H1 (cell line): ENCODE data around the gene SLC26A1. TPM values are rescaled to one million over a fixed set of nuclear protein-coding genes. Genes with fewer than 3 reads are reported as not detected.

Experiments
- CTCF ChIA-PET: fragments of 300-600 bp; sonication (Branson Sonifier 250); formaldehyde crosslinking; loops from one replicate; lab custom pipeline; 2021; ENCODE audit not compliant: partially characterized antibody; lab: Charles Lee
- POLR2A ChIA-PET: fragments of 300-600 bp; sonication (Branson Sonifier 250); formaldehyde crosslinking; loops from one replicate; lab custom pipeline; 2021; ENCODE audit warnings: inconsistent platforms; ENCODE audit not compliant: partially characterized antibody; lab: Charles Lee
- DNase-seq, 2 experiments: peaks; one replicate each; pipeline versions ENCODE4 v3.0.0 to v3.0.0-alpha.2; 2010 to 2022; ENCODE audit warnings: low spot score in 2 of 2, low read depth in 1 of 2, mixed read lengths in 1 of 2
- FAIRE-seq: peaks from 2 replicates; lab custom pipeline; 2011; peaks lifted over from hg19 to GRCh38; lab: Jason Lieb, UNC
- H2AFZ ChIP-seq: 2 replicates; pipeline ENCODE4 v1.8.1; 2012; ENCODE audit warnings: low read length, inconsistent platforms
- H2AK5ac ChIP-seq: 2 replicates; pipeline ENCODE4 v1.6.1; 2013; ENCODE audit warnings: low read depth, low read length
- H2BK120ac ChIP-seq: replicated peaks from 2 replicates; pipeline ENCODE3; 2013; ENCODE audit warnings: low read depth, low read length, inconsistent platforms
- H2BK12ac ChIP-seq: 2 replicates; pipeline ENCODE4 v1.6.1; 2013; ENCODE audit warnings: low read depth, low read length
- H2BK15ac ChIP-seq: 2 replicates; pipeline ENCODE4 v1.6.1; 2013; ENCODE audit warnings: low read length
- H2BK20ac ChIP-seq: 2 replicates; pipeline ENCODE4 v1.6.1; 2013; ENCODE audit warnings: low read length
- H2BK5ac ChIP-seq: 2 replicates; pipeline ENCODE4 v1.6.1; 2013; ENCODE audit warnings: low read depth, low read length
- H3K14ac ChIP-seq: 2 replicates; pipeline ENCODE4 v1.6.1; 2013; ENCODE audit warnings: inconsistent platforms; ENCODE audit not compliant: insufficient read length
- H3K18ac ChIP-seq: 2 replicates; pipeline ENCODE4 v1.6.1; 2013; ENCODE audit warnings: low read length; ENCODE audit errors: extremely low read depth
- H3K23ac ChIP-seq: 2 replicates; pipeline ENCODE4 v1.6.1; 2013; ENCODE audit warnings: inconsistent platforms; ENCODE audit not compliant: insufficient read length
- H3K23me2 ChIP-seq: 2 replicates; pipeline ENCODE4 v1.6.1; 2013; ENCODE audit warnings: low read depth, low read length
- H3K27ac ChIP-seq: 2 replicates; pipeline ENCODE4 v1.6.1; 2011; ENCODE audit warnings: low read depth, low read length, inconsistent platforms
- H3K27me3 ChIP-seq, 4 experiments: replicated peaks in 1 of 4; 1 replicate in 1 of 4; 2 replicates in 3 of 4; pipeline versions ENCODE4 v1.6.1 to v1.8.1; 2011 to 2013; ENCODE audit warnings: low read length in 3 of 4, mild to moderate bottlenecking in 3 of 4, inconsistent platforms in 2 of 4, mixed read lengths in 2 of 4, moderate library complexity in 1 of 4; ENCODE audit not compliant: control insufficient read depth in 3 of 4, insufficient read depth in 3 of 4; ENCODE audit errors: extremely low read depth in 1 of 4
- H3K36me3 ChIP-seq, 4 experiments: 2 replicates each; pipeline versions ENCODE4 v1.6.1 to v1.8.1; 2011 to 2013; ENCODE audit warnings: mild to moderate bottlenecking in 4 of 4, low read length in 3 of 4, moderate library complexity in 2 of 4, control low read depth in 1 of 4, inconsistent platforms in 1 of 4; ENCODE audit not compliant: insufficient read depth in 4 of 4, control insufficient read depth in 2 of 4
- H3K4ac ChIP-seq: replicated peaks from 2 replicates; pipeline ENCODE3; 2013; ENCODE audit warnings: low read length, low read depth, mixed read lengths, inconsistent platforms; ENCODE audit not compliant: insufficient read length
- H3K4me1 ChIP-seq, 4 experiments: replicated peaks in 1 of 4; 1 replicate in 1 of 4; 2 replicates in 3 of 4; pipeline versions ENCODE4 v1.6.1 to v1.8.1; 2011 to 2013; ENCODE audit warnings: low read length in 3 of 4, inconsistent platforms in 2 of 4, mixed read lengths in 1 of 4; ENCODE audit not compliant: insufficient read depth in 4 of 4, control insufficient read depth in 3 of 4
- H3K4me2 ChIP-seq, 2 experiments: 2 replicates each; pipeline versions ENCODE4 v1.6.1 to v1.8.1; 2011 to 2013; ENCODE audit warnings: low read depth in 2 of 2, low read length in 2 of 2, control low read depth in 1 of 2, inconsistent platforms in 1 of 2, mild to moderate bottlenecking in 1 of 2; ENCODE audit not compliant: insufficient read depth in 1 of 2
- H3K4me3 ChIP-seq, 4 experiments: fragments of 200-600, 300-600 bp in 1 of 4; sonication (generic), shearing (Covaris generic), sonication (Bioruptor Twin) in 1 of 4; 2 replicates each; pipeline versions ENCODE4 v1.5.1 to v1.8.1; 2011 to 2016; ENCODE audit warnings: low read length in 4 of 4, low read depth in 3 of 4, control low read depth in 2 of 4, inconsistent platforms in 2 of 4, mild to moderate bottlenecking in 2 of 4, mixed read lengths in 1 of 4, moderate library complexity in 1 of 4; ENCODE audit not compliant: insufficient read depth in 2 of 4; ENCODE audit errors: extremely low read depth in 1 of 4
- H3K56ac ChIP-seq: replicated peaks from 2 replicates; pipeline ENCODE3; 2013; ENCODE audit warnings: low read depth, mild to moderate bottlenecking, mixed read lengths, low read length, inconsistent platforms; ENCODE audit not compliant: insufficient read length
- H3K79me1 ChIP-seq: 2 replicates; pipeline ENCODE4 v1.6.1; 2013; ENCODE audit warnings: low read depth, low read length, control low read depth
- H3K79me2 ChIP-seq, 2 experiments: 2 replicates each; pipeline versions ENCODE4 v1.6.1 to v1.8.1; 2012 to 2013; ENCODE audit warnings: low read length in 2 of 2, mild to moderate bottlenecking in 2 of 2, inconsistent platforms in 1 of 2; ENCODE audit not compliant: insufficient read depth in 2 of 2, control insufficient read depth in 1 of 2
- H3K9ac ChIP-seq, 4 experiments: replicated peaks in 1 of 4; 1 replicate in 1 of 4; 2 replicates in 3 of 4; pipeline versions ENCODE4 v1.6.1 to v1.8.1; 2011 to 2013; ENCODE audit warnings: low read depth in 3 of 4, low read length in 3 of 4, control low read depth in 2 of 4, mild to moderate bottlenecking in 2 of 4, moderate library complexity in 2 of 4, inconsistent platforms in 1 of 4; ENCODE audit errors: extremely low read depth in 1 of 4
- H3K9me3 ChIP-seq, 2 experiments: 2 replicates each; pipeline versions ENCODE4 v1.6.1 to v1.8.1; 2012 to 2013; ENCODE audit warnings: mild to moderate bottlenecking in 2 of 2, moderate library complexity in 2 of 2, control low read depth in 1 of 2, inconsistent platforms in 1 of 2, low read depth in 1 of 2, low read length in 1 of 2, mixed read lengths in 1 of 2; ENCODE audit not compliant: insufficient read depth in 2 of 2
- H4K20me1 ChIP-seq, 2 experiments: replicated peaks in 1 of 2; 2 replicates each; pipeline versions ENCODE3 to v1.8.1; 2011 to 2013; ENCODE audit warnings: inconsistent platforms in 2 of 2, low read length in 2 of 2, mild to moderate bottlenecking in 1 of 2; ENCODE audit not compliant: insufficient read depth in 2 of 2, control insufficient read depth in 1 of 2
- H4K5ac ChIP-seq: 2 replicates; pipeline ENCODE4 v1.6.1; 2013; ENCODE audit warnings: low read length, low read depth, mixed read lengths, inconsistent platforms; ENCODE audit not compliant: insufficient read length
- H4K8ac ChIP-seq: 2 replicates; pipeline ENCODE4 v1.8.0; 2013; ENCODE audit warnings: mild to moderate bottlenecking, moderate library complexity, low read length, inconsistent platforms; ENCODE audit not compliant: insufficient read depth; ENCODE audit errors: extremely low read depth
- H4K91ac ChIP-seq: replicated peaks from 2 replicates; pipeline ENCODE3; 2013; ENCODE audit warnings: low read length, mixed read lengths, inconsistent platforms; ENCODE audit not compliant: insufficient read length
- WGBS, 2 experiments: shearing (Covaris generic) in 1 of 2; methylation state at CpG; one replicate each; pipeline versions ENCODE4 v1.1.6 to v1.1.7; 2013 to 2015; ENCODE audit warnings: low lambda C conversion rate in 2 of 2, mixed read lengths in 2 of 2, inconsistent platforms in 1 of 2, low coverage in 1 of 2, missing lambda C conversion rate in 1 of 2; ENCODE audit not compliant: insufficient replicate concordance in 2 of 2, insufficient coverage in 1 of 2, insufficient read length in 1 of 2; ENCODE audit errors: extremely low coverage in 1 of 2, missing lambda C conversion rate in 1 of 2; 5-methylcytosine and 5-hydroxymethylcytosine counted together
- polyA plus RNA-seq, 7 experiments: library from polyadenylated mRNA; depleted of rRNA in 3 of 7; stranded (reverse) in 5 of 7; unstranded in 2 of 7; fragments of >200 nt in 5 of 7; fragments of 200-250 nt in 2 of 7; gene quantifications; 1 replicate in 5 of 7; 2 replicates in 1 of 7; 4 replicates in 1 of 7; pipeline versions ENCODE4 v1.2.1 to v1.2.3, GENCODE V29; 2011 to 2013; ENCODE audit warnings: missing spikeins in 2 of 7, mixed read lengths in 2 of 7
- total RNA-seq: library from RNA; stranded (reverse); fragmentation: NEBNext Ultra II Directional; extraction: Animal tissue kit (Norgen Biotek cat#: 25700); gene quantifications from 2 replicates; pipeline ENCODE4 v1.2.1, GENCODE V29; 2021
- TF ChIP-seq, protein P1 (sequence below): IDR thresholded peaks from 2 replicates; pipeline ENCODE4 v1.6.1; 2012; ENCODE audit warnings: low read length, inconsistent platforms
- TF ChIP-seq, protein P2 (sequence below), 3 experiments: IDR thresholded peaks; 1 replicate in 2 of 3; 2 replicates in 1 of 3; pipeline versions ENCODE4 v1.5.1 to v1.6.1; 2011; ENCODE audit warnings: low read length in 3 of 3, mild to moderate bottlenecking in 3 of 3, inconsistent platforms in 2 of 3, low read depth in 1 of 3, moderate library complexity in 1 of 3; ENCODE audit not compliant: insufficient read depth in 1 of 3; ENCODE audit errors: control extremely low read depth in 1 of 3

Gene SLC26A1
- total and polyA plus RNA-seq, 2 of the 8 experiments (the other 6 are each of a cell fraction or from before 2014, with no cell fraction given), result 0.11 TPM; not detected in 1

DNA sequence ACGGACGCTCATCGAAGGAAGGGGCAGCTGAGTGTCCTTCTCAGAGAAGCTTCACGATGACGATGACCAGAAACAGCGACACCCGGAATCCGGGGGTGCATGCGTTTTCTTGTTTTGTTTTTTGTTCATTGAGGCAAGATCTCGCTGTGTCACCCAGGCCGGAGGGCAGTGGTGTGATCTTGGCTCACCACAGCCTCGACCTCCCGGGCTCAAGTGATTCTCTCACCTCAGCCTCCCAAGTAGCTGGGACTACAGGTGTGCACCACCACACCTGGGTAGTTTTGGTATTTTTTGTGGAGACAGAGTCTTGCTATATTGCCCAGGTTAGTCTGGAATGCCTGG is 39.7 kb downstream of the SLC26A1 start:
- no peak overlapping the region for H3K9ac ChIP-seq
- no peaks in the 10 kb centered on the region for H3K9me3 ChIP-seq
- H4K91ac ChIP-seq, result no peak overlapping the region
- H3K36me3 ChIP-seq, result no peaks in the 10 kb centered on the region
- POLR2A ChIA-PET, result no interaction called here
- H3K18ac ChIP-seq, result no peak overlapping the region
- no peak overlapping the region; the same call in 1 of the 2 replicates for H4K8ac ChIP-seq
- no peak overlapping the region for H3K56ac ChIP-seq
- no peaks in the 10 kb centered on the region; a peak in 1 of 7 replicates for H3K4me1 ChIP-seq
- H2AFZ ChIP-seq, result no peak overlapping the region
- H2BK15ac ChIP-seq, result no peak overlapping the region
- no peak overlapping the region for H3K4me2 ChIP-seq
- no peak overlapping the region for H2AK5ac ChIP-seq
- no peak overlapping the region for H3K4ac ChIP-seq
- H2BK20ac ChIP-seq, result no peak overlapping the region
- H4K20me1 ChIP-seq, result peaks cover 0 to 3% of the 10 kb centered on the region in 2 experiments
- H2BK120ac ChIP-seq, result no peak overlapping the region
- H2BK5ac ChIP-seq, result no peak overlapping the region
- TF ChIP-seq, protein P1, sequence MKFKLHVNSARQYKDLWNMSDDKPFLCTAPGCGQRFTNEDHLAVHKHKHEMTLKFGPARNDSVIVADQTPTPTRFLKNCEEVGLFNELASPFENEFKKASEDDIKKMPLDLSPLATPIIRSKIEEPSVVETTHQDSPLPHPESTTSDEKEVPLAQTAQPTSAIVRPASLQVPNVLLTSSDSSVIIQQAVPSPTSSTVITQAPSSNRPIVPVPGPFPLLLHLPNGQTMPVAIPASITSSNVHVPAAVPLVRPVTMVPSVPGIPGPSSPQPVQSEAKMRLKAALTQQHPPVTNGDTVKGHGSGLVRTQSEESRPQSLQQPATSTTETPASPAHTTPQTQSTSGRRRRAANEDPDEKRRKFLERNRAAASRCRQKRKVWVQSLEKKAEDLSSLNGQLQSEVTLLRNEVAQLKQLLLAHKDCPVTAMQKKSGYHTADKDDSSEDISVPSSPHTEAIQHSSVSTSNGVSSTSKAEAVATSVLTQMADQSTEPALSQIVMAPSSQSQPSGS, result no peak
- TF ChIP-seq, protein P2, sequence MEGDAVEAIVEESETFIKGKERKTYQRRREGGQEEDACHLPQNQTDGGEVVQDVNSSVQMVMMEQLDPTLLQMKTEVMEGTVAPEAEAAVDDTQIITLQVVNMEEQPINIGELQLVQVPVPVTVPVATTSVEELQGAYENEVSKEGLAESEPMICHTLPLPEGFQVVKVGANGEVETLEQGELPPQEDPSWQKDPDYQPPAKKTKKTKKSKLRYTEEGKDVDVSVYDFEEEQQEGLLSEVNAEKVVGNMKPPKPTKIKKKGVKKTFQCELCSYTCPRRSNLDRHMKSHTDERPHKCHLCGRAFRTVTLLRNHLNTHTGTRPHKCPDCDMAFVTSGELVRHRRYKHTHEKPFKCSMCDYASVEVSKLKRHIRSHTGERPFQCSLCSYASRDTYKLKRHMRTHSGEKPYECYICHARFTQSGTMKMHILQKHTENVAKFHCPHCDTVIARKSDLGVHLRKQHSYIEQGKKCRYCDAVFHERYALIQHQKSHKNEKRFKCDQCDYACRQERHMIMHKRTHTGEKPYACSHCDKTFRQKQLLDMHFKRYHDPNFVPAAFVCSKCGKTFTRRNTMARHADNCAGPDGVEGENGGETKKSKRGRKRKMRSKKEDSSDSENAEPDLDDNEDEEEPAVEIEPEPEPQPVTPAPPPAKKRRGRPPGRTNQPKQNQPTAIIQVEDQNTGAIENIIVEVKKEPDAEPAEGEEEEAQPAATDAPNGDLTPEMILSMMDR (IDR thresholded peaks at IDR 0.05; ENCODE audit: control extremely low read depth in 1 of 3, insufficient read depth in 1 of 3, low read depth in 1 of 3, low read length in 3 of 3), result no peak
- H3K14ac ChIP-seq, result no peak overlapping the region
- no peak overlapping the region for H3K23ac ChIP-seq
- no peak overlapping the region for H4K5ac ChIP-seq
- 96% methylated on average over 13 of the region's 13 CpGs; no CpG with 5 or more reads in 1 of the 2 experiments for WGBS, 2 experiments
- H3K79me2 ChIP-seq, result no peaks in the 10 kb centered on the region
- DNase-seq, result no peak
- no peak overlapping the region for H2BK12ac ChIP-seq
- CTCF ChIA-PET, result interaction anchor here (1.3 kb wide), 1 partner anchor 20 kb away, joined by 3 read pairs; no protein-coding TSS in a partner anchor
- H3K27me3 ChIP-seq, result peaks cover 0 to 3% (median 0%) of the 10 kb centered on the region in 4 experiments; a peak in 1 of 7 replicates
- no peak overlapping the region for H3K27ac ChIP-seq
- no peak overlapping the region for H3K4me3 ChIP-seq
- H3K23me2 ChIP-seq, result no peaks in the 10 kb centered on the region
- no peaks in the 10 kb centered on the region for H3K79me1 ChIP-seq
- no peak for FAIRE-seq
